ENCODE measurements around the gene SFTPD.

DNA sequence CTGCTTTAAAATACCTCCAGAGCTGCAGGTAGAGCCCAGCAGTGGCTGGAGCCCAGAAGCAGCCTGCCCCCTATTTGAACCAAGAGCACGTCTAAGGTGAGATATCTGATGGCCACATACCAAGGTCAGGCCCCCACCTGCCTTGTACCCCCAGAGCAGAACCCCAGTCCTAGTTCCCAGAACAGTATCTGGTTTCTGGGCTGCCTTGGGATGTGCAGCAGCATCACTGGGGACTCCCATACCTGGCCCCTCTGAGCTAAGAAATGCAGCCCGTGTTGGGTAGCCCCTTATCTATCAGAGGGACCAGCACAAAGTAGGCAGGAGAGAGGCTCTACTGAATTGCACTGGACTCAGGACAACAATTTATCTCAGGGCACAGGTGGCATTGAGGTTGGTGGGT lies 8.9 kb downstream of the SFTPD start:
- TF ChIP-seq HNF4A (conservative IDR thresholded peaks at IDR 0.05) (no peak), JUND (IDR thresholded peaks at IDR 0.05) (no peak), TAF1 (conservative IDR thresholded peaks at IDR 0.05) (no peak)
- TF ChIP-seq, protein P1, sequence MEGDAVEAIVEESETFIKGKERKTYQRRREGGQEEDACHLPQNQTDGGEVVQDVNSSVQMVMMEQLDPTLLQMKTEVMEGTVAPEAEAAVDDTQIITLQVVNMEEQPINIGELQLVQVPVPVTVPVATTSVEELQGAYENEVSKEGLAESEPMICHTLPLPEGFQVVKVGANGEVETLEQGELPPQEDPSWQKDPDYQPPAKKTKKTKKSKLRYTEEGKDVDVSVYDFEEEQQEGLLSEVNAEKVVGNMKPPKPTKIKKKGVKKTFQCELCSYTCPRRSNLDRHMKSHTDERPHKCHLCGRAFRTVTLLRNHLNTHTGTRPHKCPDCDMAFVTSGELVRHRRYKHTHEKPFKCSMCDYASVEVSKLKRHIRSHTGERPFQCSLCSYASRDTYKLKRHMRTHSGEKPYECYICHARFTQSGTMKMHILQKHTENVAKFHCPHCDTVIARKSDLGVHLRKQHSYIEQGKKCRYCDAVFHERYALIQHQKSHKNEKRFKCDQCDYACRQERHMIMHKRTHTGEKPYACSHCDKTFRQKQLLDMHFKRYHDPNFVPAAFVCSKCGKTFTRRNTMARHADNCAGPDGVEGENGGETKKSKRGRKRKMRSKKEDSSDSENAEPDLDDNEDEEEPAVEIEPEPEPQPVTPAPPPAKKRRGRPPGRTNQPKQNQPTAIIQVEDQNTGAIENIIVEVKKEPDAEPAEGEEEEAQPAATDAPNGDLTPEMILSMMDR (IDR thresholded peaks at IDR 0.05; ENCODE audit: low read depth, low read length, missing input control) = no peak
